ENCODE measurements around the gene EEF1A2. TPM values are rescaled to one million over a fixed set of nuclear protein-coding genes. Genes with fewer than 3 reads are reported as not detected.
A peak's percentile ranks its signal among the peaks of the same experiment; 100 is the strongest.

The EEF1A2 gene
- total RNA-seq, 4 donors from 2014 or later: 0.75 to 5.0 (median 3.3) TPM

- in situ Hi-C loops (cut with MboI; ENCODE audit: low pct_ligation_motif_present in 1 of 4, low pct_unique_long_range_greater_than_20kb in 1 of 4, low sequenced_read_pairs in 3 of 4): loop anchor here in 1 of 4 donors (25.0 kb wide), 1 partner anchor 98 kb away; the partner anchor contains the start of gene GMEB2
- no peaks in the 10 kb centered on the region for H3K36me3 ChIP-seq
- 40% methylated on average over 11 of the region's 12 CpGs; no CpG with 5 or more reads in 1 of the 2 donors for WGBS, 2 donors (ENCODE audit: low coverage in 1 of 2)
Observed at GRCh38 chr20:63539092-63539430, 40.2 kb upstream of the EEF1A2 start.

DNA sequence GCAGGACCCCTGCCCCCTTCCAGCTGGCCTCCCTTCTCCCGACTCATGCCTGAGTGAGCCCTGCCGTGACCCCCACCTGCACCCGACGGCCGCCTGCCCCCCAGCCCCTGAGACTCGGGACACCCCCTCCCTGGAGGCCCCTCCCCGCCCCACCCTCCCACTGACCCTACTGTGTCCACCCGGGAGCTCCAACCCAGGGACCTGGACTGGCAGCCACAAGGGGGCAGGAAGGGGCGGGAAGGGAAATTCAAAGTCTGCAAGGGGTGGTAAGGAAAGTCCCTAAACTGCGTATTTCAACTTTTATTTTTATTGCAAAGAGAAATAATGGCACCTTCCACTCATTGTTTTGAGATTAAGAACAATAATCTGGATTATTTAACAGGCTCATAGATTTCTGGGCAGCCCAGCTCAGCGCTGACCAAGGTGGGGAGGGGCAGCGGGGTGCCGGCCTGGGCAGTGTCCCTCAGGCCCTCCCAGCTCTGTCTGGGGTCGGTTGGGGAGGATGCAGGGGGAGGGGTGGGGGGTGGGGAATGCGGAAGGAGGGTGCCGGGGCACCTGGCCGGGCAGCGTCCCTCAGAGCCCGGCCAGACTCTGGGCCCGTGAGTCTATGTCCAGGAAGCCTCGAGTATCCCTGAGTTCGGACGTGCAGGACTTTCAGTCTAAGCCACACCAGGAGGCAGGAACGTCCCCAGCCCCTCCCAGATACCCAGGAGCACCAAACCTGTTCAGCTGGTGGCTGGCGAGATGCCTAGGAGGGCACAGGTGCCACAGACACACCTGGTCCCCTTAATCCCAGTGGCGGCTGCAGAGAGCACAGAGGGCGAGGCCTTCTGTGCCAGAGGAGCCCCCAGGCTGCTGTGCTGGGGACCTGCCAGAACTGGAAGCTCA is 39.6 kb upstream of the EEF1A2 start:
- in situ Hi-C loops (cut with MboI; ENCODE audit: low pct_ligation_motif_present in 1 of 4, low pct_unique_long_range_greater_than_20kb in 1 of 4, low sequenced_read_pairs in 3 of 4) (loop anchor here in 1 of 4 donors (25.0 kb wide), 1 partner anchor 99 kb away; the partner anchor contains the start of gene GMEB2), intact Hi-C loops (cut with DNase I; ENCODE audit: low total_unique reads) (loop anchor here (5.0 to 10.0 kb wide), 2 partner anchors 246 to 434 kb away; no protein-coding TSS in a partner anchor)
- Histone ChIP-seq H3K4me1 (peaks cover 16 to 49% (median 42%) of the 10 kb centered on the region in 4 donors), H3K27ac (peak overlapping the region; percentile 89 to 98 (median 96)), H3K4me3 (peak overlapping the region in 3 of 4 donors; percentile 10 to 56 (median 46)), H3K36me3 (no peaks in the 10 kb centered on the region), H3K27me3 (peaks cover 10% of the 10 kb centered on the region), H3K9me3 (no peaks in the 10 kb centered on the region)
- 23% methylated on average over 26 of the region's 27 CpGs; no CpG with 5 or more reads in 1 of the 2 donors for WGBS, 2 donors (ENCODE audit: low coverage in 1 of 2)
- TF ChIP-seq CTCF (IDR thresholded peaks at IDR 0.05): peak in 2 of 5 experiments; percentile 1 to 2
- peak; percentile 62 to 88 (median 88) for TF ChIP-seq POLR2AphosphoS5 (IDR thresholded peaks at IDR 0.05)
- peak; percentile 31 for TF ChIP-seq EP300 (IDR thresholded peaks at IDR 0.05; ENCODE audit: low read depth)
- TF ChIP-seq POLR2A (IDR thresholded peaks at IDR 0.05): peak; percentile 71
- peak; percentile 93 for DNase-seq

More at GRCh38 chr20:63539092-63539430, 40.2 kb upstream of the EEF1A2 start:
- no peak for DNase-seq
- Histone ChIP-seq H3K4me3 (no peak overlapping the region), H3K27ac (peak overlapping the region; percentile 89 to 98 (median 96)), H3K9me3 (no peaks in the 10 kb centered on the region), H3K4me1 (peaks cover 16 to 49% (median 38%) of the 10 kb centered on the region in 4 donors), H3K27me3 (peaks cover 10% of the 10 kb centered on the region)
- TF ChIP-seq CTCF (IDR thresholded peaks at IDR 0.05) (no peak), EP300 (IDR thresholded peaks at IDR 0.05; ENCODE audit: low read depth) (no peak), POLR2AphosphoS5 (IDR thresholded peaks at IDR 0.05) (no peak), POLR2A (IDR thresholded peaks at IDR 0.05) (no peak)
- intact Hi-C loops (cut with DNase I; ENCODE audit: low total_unique reads): loop anchor here (5.0 to 10.0 kb wide), 2 partner anchors 246 to 433 kb away; no protein-coding TSS in a partner anchor

GRCh38 chr20:63537525-63538203 is 38.8 kb upstream of the EEF1A2 start:
- TF ChIP-seq POLR2AphosphoS5 (IDR thresholded peaks at IDR 0.05) (peak; percentile 77 to 94 (median 88)), EP300 (IDR thresholded peaks at IDR 0.05; ENCODE audit: low read depth) (peak; percentile 41), CTCF (IDR thresholded peaks at IDR 0.05) (peak; percentile 92 to 100 (median 95)), POLR2A (IDR thresholded peaks at IDR 0.05) (peak; percentile 94)
- peak; percentile 97 for DNase-seq
- intact Hi-C loops (cut with DNase I; ENCODE audit: low total_unique reads): loop anchor here (5.0 to 10.0 kb wide), 2 partner anchors 247 to 435 kb away; no protein-coding TSS in a partner anchor
- H3K27ac ChIP-seq: peak overlapping the region; percentile 89 to 98 (median 96)
- no peaks in the 10 kb centered on the region for H3K9me3 ChIP-seq
- H3K36me3 ChIP-seq: no peaks in the 10 kb centered on the region
- peaks cover 10% of the 10 kb centered on the region for H3K27me3 ChIP-seq
- peaks cover 16 to 51% (median 42%) of the 10 kb centered on the region in 4 donors for H3K4me1 ChIP-seq
- H3K4me3 ChIP-seq: peak overlapping the region in 3 of 4 donors; percentile 45 to 56 (median 46)
- in situ Hi-C loops (cut with MboI; ENCODE audit: low pct_ligation_motif_present in 1 of 4, low pct_unique_long_range_greater_than_20kb in 1 of 4, low sequenced_read_pairs in 3 of 4): loop anchor here in 1 of 4 donors (25.0 kb wide), 1 partner anchor 100 kb away; the partner anchor contains the start of gene GMEB2
- WGBS, 2 donors (ENCODE audit: low coverage in 1 of 2): 13% methylated on average over 25 of the region's 34 CpGs; no CpG with 5 or more reads in 1 of the 2 donors

Data from transverse colon (tissue), 4 donors.